ENCODE results near the gene ANKRD36C.
"Not testable (repeated sequence)": the region's sequence is repeated elsewhere in the genome, so short reads cannot be mapped to it uniquely, and the experiment has no call there.

DNA sequence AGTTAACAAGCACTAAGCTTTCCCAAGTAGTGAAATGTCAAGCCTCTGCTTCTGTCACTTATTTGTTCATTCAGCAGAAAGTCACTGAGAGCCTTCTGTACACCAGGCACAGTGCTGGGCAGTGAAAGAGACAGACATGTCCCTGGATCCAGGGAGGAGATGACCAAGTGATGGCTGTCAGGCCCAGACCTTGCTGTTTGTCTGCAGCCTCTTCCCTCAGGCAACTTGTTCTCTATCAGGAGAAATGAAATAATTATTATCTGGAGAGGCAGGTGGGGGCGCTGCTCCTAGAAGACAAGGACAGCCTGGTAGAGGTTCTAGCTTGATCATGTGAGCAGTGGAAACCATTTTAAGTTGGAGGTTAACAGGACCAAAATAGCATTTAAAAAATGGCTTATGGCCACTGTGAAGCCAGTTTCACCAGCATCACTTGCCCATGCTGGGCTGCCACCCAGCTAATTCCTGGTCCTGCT, 21.2 kb upstream of the ANKRD36C start:
- TF ChIP-seq, protein P1, sequence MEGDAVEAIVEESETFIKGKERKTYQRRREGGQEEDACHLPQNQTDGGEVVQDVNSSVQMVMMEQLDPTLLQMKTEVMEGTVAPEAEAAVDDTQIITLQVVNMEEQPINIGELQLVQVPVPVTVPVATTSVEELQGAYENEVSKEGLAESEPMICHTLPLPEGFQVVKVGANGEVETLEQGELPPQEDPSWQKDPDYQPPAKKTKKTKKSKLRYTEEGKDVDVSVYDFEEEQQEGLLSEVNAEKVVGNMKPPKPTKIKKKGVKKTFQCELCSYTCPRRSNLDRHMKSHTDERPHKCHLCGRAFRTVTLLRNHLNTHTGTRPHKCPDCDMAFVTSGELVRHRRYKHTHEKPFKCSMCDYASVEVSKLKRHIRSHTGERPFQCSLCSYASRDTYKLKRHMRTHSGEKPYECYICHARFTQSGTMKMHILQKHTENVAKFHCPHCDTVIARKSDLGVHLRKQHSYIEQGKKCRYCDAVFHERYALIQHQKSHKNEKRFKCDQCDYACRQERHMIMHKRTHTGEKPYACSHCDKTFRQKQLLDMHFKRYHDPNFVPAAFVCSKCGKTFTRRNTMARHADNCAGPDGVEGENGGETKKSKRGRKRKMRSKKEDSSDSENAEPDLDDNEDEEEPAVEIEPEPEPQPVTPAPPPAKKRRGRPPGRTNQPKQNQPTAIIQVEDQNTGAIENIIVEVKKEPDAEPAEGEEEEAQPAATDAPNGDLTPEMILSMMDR (IDR thresholded peaks at IDR 0.05), result not testable (repeated sequence)
- TF ChIP-seq POLR2A (IDR thresholded peaks at IDR 0.05), result not testable (repeated sequence)
